HUES64 (cell line): ENCODE measurements around the gene SFSWAP.
"Not testable (repeated sequence)": the region's sequence is repeated elsewhere in the genome, so short reads cannot be mapped to it uniquely, and the experiment has no call there.

Experiments
- H3K27ac ChIP-seq: 2 replicates; pipeline ENCODE4 v1.7.0; 2013; ENCODE audit warnings: low read depth, low read length, inconsistent platforms
- H3K27me3 ChIP-seq: 2 replicates; pipeline ENCODE4 v1.6.1; 2013; ENCODE audit warnings: mild to moderate bottlenecking, low read length; ENCODE audit not compliant: insufficient read depth
- H3K36me3 ChIP-seq: 2 replicates; pipeline ENCODE4 v1.6.1; 2013; ENCODE audit warnings: mild to moderate bottlenecking, low read length; ENCODE audit not compliant: insufficient read depth
- H3K4me1 ChIP-seq: 2 replicates; pipeline ENCODE4 v1.6.1; 2013; ENCODE audit warnings: mild to moderate bottlenecking, low read length, moderate library complexity; ENCODE audit not compliant: insufficient read depth
- H3K4me3 ChIP-seq: 2 replicates; pipeline ENCODE4 v1.5.1; 2013; ENCODE audit warnings: mild to moderate bottlenecking, low read length, moderate library complexity
- H3K9ac ChIP-seq: 2 replicates; pipeline ENCODE4 v1.6.1; 2013; ENCODE audit warnings: mild to moderate bottlenecking, low read depth, low read length
- H3K9me3 ChIP-seq: 2 replicates; pipeline ENCODE4 v1.6.1; 2013; ENCODE audit warnings: low read depth, low read length; ENCODE audit not compliant: insufficient read depth
- WGBS: fragments of 150-250, 120-280 bp; methylation state at CpG from one replicate; pipeline ENCODE4 v1.1.7; 2013; ENCODE audit warnings: missing lambda C conversion rate; 5-methylcytosine and 5-hydroxymethylcytosine counted together

The SFSWAP gene

DNA sequence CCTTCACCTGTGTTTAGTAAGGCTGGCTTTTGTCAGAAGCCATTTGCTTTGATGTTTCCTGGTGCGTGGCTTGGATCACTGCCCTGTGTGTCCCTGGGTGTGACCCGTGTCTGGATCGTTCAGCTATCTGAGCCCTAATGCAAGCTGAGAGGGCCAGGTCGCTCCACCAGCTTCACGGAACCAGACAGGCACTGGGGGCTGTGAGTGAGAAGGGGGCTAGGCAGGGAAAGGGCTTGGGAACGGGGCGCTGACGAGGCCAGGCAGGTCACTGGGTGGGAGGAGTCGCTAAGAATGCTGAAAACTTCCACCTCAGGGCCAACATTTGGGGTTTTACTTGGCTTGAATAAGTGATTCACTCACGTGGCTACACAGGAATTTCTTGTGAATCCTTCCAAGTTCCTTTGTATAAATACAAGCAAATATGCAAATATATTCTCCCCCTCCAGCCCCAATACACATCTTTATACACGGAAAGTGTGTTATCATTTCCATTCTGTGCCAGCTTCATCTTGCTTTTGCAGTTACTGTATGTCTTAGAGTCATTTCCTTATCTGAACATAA lies 93.2 kb downstream of the SFSWAP start:
- no peak overlapping the region for H3K4me3 ChIP-seq
- H3K4me1 ChIP-seq = no peaks in the 10 kb centered on the region
- no peak overlapping the region for H3K9ac ChIP-seq
- WGBS = 69% methylated on average over 11 of the region's 11 CpGs
- peaks cover 15% of the 10 kb centered on the region for H3K36me3 ChIP-seq
- H3K27ac ChIP-seq = no peak overlapping the region
- no peaks in the 10 kb centered on the region for H3K9me3 ChIP-seq
- no peaks in the 10 kb centered on the region for H3K27me3 ChIP-seq

- no peak overlapping the region for H3K27ac ChIP-seq
- H3K4me1 ChIP-seq = no peaks in the 10 kb centered on the region
- H3K9me3 ChIP-seq = no peaks in the 10 kb centered on the region
- H3K27me3 ChIP-seq = no peaks in the 10 kb centered on the region
- no peak overlapping the region for H3K9ac ChIP-seq
- H3K36me3 ChIP-seq = peaks cover 8% of the 10 kb centered on the region
- 96% methylated on average over 5 of the region's 5 CpGs for WGBS
- H3K4me3 ChIP-seq = no peak overlapping the region
These were observed 94.5 kb downstream of the SFSWAP start for GRCh38 chr12:131805421-131805820.

DNA sequence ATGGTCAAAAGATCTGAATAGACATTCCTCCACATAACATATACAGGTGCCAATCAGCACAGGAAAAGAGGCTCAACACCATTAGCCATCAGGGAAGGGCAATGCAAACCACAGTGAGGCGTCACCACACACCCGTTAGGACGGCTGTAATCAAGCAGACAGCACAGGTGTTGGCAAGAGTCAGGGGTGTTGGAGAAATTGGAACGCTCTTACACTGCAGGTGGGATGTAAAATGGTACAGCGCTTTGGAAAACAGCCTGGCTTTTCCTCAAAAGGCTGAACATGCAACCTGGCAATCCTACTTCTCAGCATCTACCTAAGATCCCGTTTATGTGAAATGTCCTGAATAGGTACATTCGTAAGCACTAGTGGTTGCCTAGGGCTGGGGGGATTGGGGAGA lies 95.8 kb downstream of the SFSWAP start:
- H3K27me3 ChIP-seq = no peaks in the 10 kb centered on the region
- peaks cover 3% of the 10 kb centered on the region; the same call in 1 of the 2 replicates for H3K4me1 ChIP-seq
- H3K9ac ChIP-seq = no peak overlapping the region
- WGBS = 91% methylated on average over 7 of the region's 7 CpGs
- H3K9me3 ChIP-seq = no peaks in the 10 kb centered on the region
- H3K27ac ChIP-seq = no peak overlapping the region
- no peak overlapping the region for H3K4me3 ChIP-seq
- H3K36me3 ChIP-seq = peaks cover 5% of the 10 kb centered on the region

- H3K4me1 ChIP-seq = peaks cover 3% of the 10 kb centered on the region; the same call in 1 of the 2 replicates
- no peak overlapping the region for H3K9ac ChIP-seq
- H3K27me3 ChIP-seq = no peaks in the 10 kb centered on the region
- no peak overlapping the region for H3K27ac ChIP-seq
- no peaks in the 10 kb centered on the region for H3K36me3 ChIP-seq
- peaks cover 7% of the 10 kb centered on the region; the same call in 1 of the 2 replicates for H3K9me3 ChIP-seq
- no peak overlapping the region for H3K4me3 ChIP-seq
- WGBS = 95% methylated on average over 44 of the region's 44 CpGs
These were observed 98.0 kb downstream of the SFSWAP start for GRCh38 chr12:131808744-131809371.

- H3K4me1 ChIP-seq, H3K4me3 ChIP-seq, H3K36me3 ChIP-seq, H3K9me3 ChIP-seq, H3K27ac ChIP-seq, H3K27me3 ChIP-seq, H3K9ac ChIP-seq: not testable (repeated sequence)
- WGBS = no CpG with 5 or more reads among the region's 9 CpGs
These were observed 98.8 kb downstream of the SFSWAP start for GRCh38 chr12:131809476-131810254.

GRCh38 chr12:131810726-131811125 lies 99.8 kb downstream of the SFSWAP start:
- Histone ChIP-seq H3K27ac (no peak overlapping the region), H3K9me3 (peaks cover 7% of the 10 kb centered on the region; the same call in 1 of the 2 replicates), H3K4me1 (peaks cover 3% of the 10 kb centered on the region; the same call in 1 of the 2 replicates), H3K9ac (no peak overlapping the region; the same call in 1 of the 2 replicates), H3K27me3 (no peaks in the 10 kb centered on the region), H3K4me3 (no peak overlapping the region), H3K36me3 (no peaks in the 10 kb centered on the region)
- WGBS = 58% methylated on average over 13 of the region's 13 CpGs

GRCh38 chr12:131815131-131815530 lies 104.2 kb downstream of the SFSWAP start:
- Histone ChIP-seq H3K4me1 (peaks cover 3% of the 10 kb centered on the region; the same call in 1 of the 2 replicates), H3K9me3 (peaks cover 7% of the 10 kb centered on the region; the same call in 1 of the 2 replicates), H3K9ac (no peak overlapping the region), H3K4me3 (no peak overlapping the region), H3K36me3 (no peaks in the 10 kb centered on the region), H3K27ac (no peak overlapping the region), H3K27me3 (no peaks in the 10 kb centered on the region)
- WGBS = 94% methylated on average over 5 of the region's 7 CpGs

DNA sequence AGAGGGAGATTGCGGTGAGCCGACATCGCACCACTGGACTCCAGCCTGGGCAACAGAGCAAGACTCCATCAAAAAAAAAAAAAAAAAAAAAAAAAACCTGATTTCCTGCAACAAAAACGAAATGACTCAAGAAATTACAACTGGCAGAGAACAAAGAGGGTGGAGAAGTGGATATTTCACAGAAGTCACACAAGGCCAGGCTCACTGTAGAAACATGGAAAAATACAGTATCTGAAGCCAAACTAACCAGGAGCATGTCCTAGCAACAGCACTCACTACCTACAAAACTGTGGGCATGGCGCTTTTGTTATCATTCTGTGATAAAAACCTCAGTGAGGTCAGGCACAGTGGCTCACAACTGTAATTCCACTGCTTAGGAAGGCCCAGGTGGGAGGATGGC lies 105.6 kb downstream of the SFSWAP start:
- 76% methylated on average over 5 of the region's 5 CpGs for WGBS
- no peaks in the 10 kb centered on the region for H3K4me1 ChIP-seq

DNA sequence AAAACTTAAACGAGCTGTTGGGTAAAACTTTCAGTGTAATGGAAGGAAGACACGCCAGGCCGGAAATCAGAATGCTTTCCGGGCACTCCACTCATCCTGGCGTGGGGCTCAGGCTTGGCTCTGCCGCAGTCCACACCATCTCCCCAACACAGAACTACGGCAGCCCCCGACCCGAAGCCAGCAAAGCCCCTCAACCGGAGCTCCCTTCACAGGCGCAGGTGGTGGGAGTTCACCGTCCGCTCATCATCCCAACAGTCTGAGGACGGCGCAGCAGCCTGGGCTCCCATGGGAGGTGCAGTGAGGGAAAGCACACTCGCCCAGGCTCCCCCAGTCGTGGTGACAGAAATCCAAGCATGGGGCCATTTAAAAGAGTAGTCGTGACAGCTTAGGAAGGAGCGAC lies 106.4 kb downstream of the SFSWAP start:
- H3K4me1 ChIP-seq = no peaks in the 10 kb centered on the region
- 94% methylated on average over 19 of the region's 19 CpGs for WGBS
- H3K9ac ChIP-seq = no peak overlapping the region
- no peak overlapping the region for H3K4me3 ChIP-seq
- H3K36me3 ChIP-seq = no peaks in the 10 kb centered on the region
- peaks cover 7% of the 10 kb centered on the region; the same call in 1 of the 2 replicates for H3K9me3 ChIP-seq
- no peaks in the 10 kb centered on the region for H3K27me3 ChIP-seq
- H3K27ac ChIP-seq = no peak overlapping the region

More for the DNA sequence above, 105.6 kb downstream of the SFSWAP start:
- no peaks in the 10 kb centered on the region for H3K27me3 ChIP-seq
- peaks cover 7% of the 10 kb centered on the region; the same call in 1 of the 2 replicates for H3K9me3 ChIP-seq
- H3K36me3 ChIP-seq = no peaks in the 10 kb centered on the region
- H3K27ac ChIP-seq = no peak overlapping the region
- H3K4me3 ChIP-seq = no peak overlapping the region
- no peak overlapping the region for H3K9ac ChIP-seq

GRCh38 chr12:131818821-131819585 lies 108.1 kb downstream of the SFSWAP start:
- no peak overlapping the region for H3K27ac ChIP-seq
- no peaks in the 10 kb centered on the region for H3K4me1 ChIP-seq
- WGBS = 92% methylated on average over 30 of the region's 30 CpGs
- no peak overlapping the region for H3K4me3 ChIP-seq
- no peaks in the 10 kb centered on the region for H3K36me3 ChIP-seq
- no peak overlapping the region for H3K9ac ChIP-seq
- no peaks in the 10 kb centered on the region for H3K27me3 ChIP-seq
- no peaks in the 10 kb centered on the region for H3K9me3 ChIP-seq

DNA sequence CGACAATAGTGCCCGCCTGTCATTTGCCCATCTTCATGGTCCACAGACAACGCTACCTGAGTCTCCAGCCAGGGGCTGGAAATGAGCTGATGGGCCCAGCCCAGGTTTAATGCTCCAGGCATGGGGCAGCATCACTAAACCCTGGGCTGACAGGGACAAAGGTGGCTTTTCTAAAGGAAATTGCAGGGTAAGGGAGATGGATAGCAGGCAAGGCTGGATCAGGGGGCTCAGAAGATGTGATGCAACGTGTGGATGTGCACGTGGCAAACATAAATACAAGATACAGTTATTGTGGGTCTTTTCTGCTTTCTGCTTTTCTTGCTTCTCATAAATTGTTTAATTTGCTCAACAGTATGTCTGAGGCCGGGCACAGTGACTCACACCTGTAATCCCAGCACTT lies 113.6 kb downstream of the SFSWAP start:
- H3K27ac ChIP-seq = no peak overlapping the region
- H3K9ac ChIP-seq = no peak overlapping the region
- no peaks in the 10 kb centered on the region for H3K36me3 ChIP-seq
- peaks cover 15% of the 10 kb centered on the region for H3K27me3 ChIP-seq
- H3K4me1 ChIP-seq = no peaks in the 10 kb centered on the region
- no peaks in the 10 kb centered on the region for H3K9me3 ChIP-seq
- H3K4me3 ChIP-seq = no peak overlapping the region
- 91% methylated on average over 6 of the region's 6 CpGs for WGBS
